Prostate gland (tissue), 2 donors: ENCODE measurements around the gene ANXA6. TPM values are rescaled to one million over a fixed set of nuclear protein-coding genes. Genes with fewer than 3 reads are reported as not detected.

Source experiments
- DNase-seq: peaks from one replicate; pipeline ENCODE4 v3.0.0-alpha.2; 2019; ENCODE audit warnings: low spot score
- H3K27ac ChIP-seq, 2 donors: fragments of 200-600 bp; sonication (generic); 2 replicates each; pipeline ENCODE4 v1.5.1; 2017 to 2019
- H3K27me3 ChIP-seq: fragments of 200-600 bp; sonication (generic); replicated peaks from 2 replicates; pipeline ENCODE4 v1.5.1; 2019; ENCODE audit not compliant: insufficient read depth
- H3K36me3 ChIP-seq, 2 donors: fragments of 200-600 bp; sonication (generic); 1 replicate in 1 of 2; 2 replicates in 1 of 2; pipeline versions ENCODE4 v1.5.1 to v1.8.1; 2017 to 2019
- H3K4me1 ChIP-seq: fragments of 200-600 bp; sonication (generic); replicated peaks from 2 replicates; pipeline ENCODE4 v1.5.1; 2019
- H3K4me3 ChIP-seq, 2 donors: fragments of 200-600 bp; sonication (generic); 2 replicates each; pipeline ENCODE4 v1.5.1; 2017 to 2019
- H3K9me3 ChIP-seq: fragments of 200-600 bp; sonication (generic); 2 replicates; pipeline ENCODE4 v1.5.1; 2017
- CTCF ChIP-seq, 4 experiments: fragments of 200-600 bp in 2 of 4; fragments of 450-650 bp in 2 of 4; sonication (generic) in 2 of 4; IDR thresholded peaks; 1 replicate in 3 of 4; 2 replicates in 1 of 4; pipeline ENCODE4 v1.5.1; 2016 to 2019; ENCODE audit warnings: antibody characterized with exemption in 4 of 4, mild to moderate bottlenecking in 2 of 4, moderate library complexity in 2 of 4
- POLR2A ChIP-seq: fragments of 450-650 bp; IDR thresholded peaks from one replicate; pipeline ENCODE4 v1.6.1; 2016; ENCODE audit warnings: antibody characterized with exemption, mild to moderate bottlenecking
- POLR2AphosphoS5 ChIP-seq: sonication (generic); formaldehyde crosslinking; IDR thresholded peaks from one replicate; pipeline ENCODE4 v1.6.1; 2017; ENCODE audit warnings: antibody characterized with exemption
- WGBS: methylation state at CpG from one replicate; pipeline ENCODE4 v1.1.5; 2018; 5-methylcytosine and 5-hydroxymethylcytosine counted together
- intact Hi-C: fragments of 100-400 bp; cut with DNase I; formaldehyde crosslinking; loops from one replicate; pipeline ENCODE4 v1.14.2; 2022
- total RNA-seq, 2 donors: library from RNA; depleted of rRNA; stranded (reverse); fragments of >200 nt; gene quantifications; one replicate each; pipeline ENCODE4 v1.1.0, GENCODE V29; 2016

The ANXA6 gene
- total RNA-seq, 2 donors from 2014 or later = 85.7 to 184 TPM

GRCh38 chr5:151151263-151151660 is 6.3 kb downstream of the ANXA6 start:
- H3K27ac ChIP-seq = peak overlapping the region; percentile 64
- no peaks in the 10 kb centered on the region for H3K27me3 ChIP-seq
- H3K9me3 ChIP-seq = no peaks in the 10 kb centered on the region
- H3K4me1 ChIP-seq = peaks cover 5% of the 10 kb centered on the region
- TF ChIP-seq POLR2A (no peak), CTCF (IDR thresholded peaks at IDR 0.05) (no peak), POLR2AphosphoS5 (no peak)
- H3K36me3 ChIP-seq = no peaks in the 10 kb centered on the region
- DNase-seq = no peak
- WGBS = 13% methylated on average over 2 of the region's 2 CpGs
- intact Hi-C loops = no loop called here
- H3K4me3 ChIP-seq = no peak overlapping the region

- Histone ChIP-seq H3K4me1 (peaks cover 5% of the 10 kb centered on the region), H3K27ac (peak overlapping the region; percentile 64), H3K9me3 (no peaks in the 10 kb centered on the region), H3K36me3 (no peaks in the 10 kb centered on the region), H3K4me3 (no peak overlapping the region), H3K27me3 (no peaks in the 10 kb centered on the region)
- intact Hi-C loops = no loop called here
- TF ChIP-seq POLR2AphosphoS5 (no peak), CTCF (IDR thresholded peaks at IDR 0.05) (no peak), POLR2A (no peak)
- 20% methylated on average over 5 of the region's 5 CpGs for WGBS
- no peak for DNase-seq
Observed at GRCh38 chr5:151150471-151151262, 6.9 kb downstream of the ANXA6 start.

GRCh38 chr5:151148583-151148982 is 9.0 kb downstream of the ANXA6 start:
- TF ChIP-seq POLR2A (no peak), CTCF (IDR thresholded peaks at IDR 0.05) (no peak), POLR2AphosphoS5 (no peak)
- intact Hi-C loops = no loop called here
- 83% methylated on average over 7 of the region's 7 CpGs for WGBS
- Histone ChIP-seq H3K27ac (no peak overlapping the region), H3K4me3 (no peak overlapping the region), H3K36me3 (no peaks in the 10 kb centered on the region), H3K27me3 (no peaks in the 10 kb centered on the region), H3K9me3 (no peaks in the 10 kb centered on the region), H3K4me1 (peaks cover 5% of the 10 kb centered on the region)
- DNase-seq = no peak

- Histone ChIP-seq H3K27ac (no peak overlapping the region), H3K4me1 (peaks cover 5% of the 10 kb centered on the region), H3K9me3 (no peaks in the 10 kb centered on the region), H3K36me3 (no peaks in the 10 kb centered on the region), H3K4me3 (no peak overlapping the region), H3K27me3 (no peaks in the 10 kb centered on the region)
- no peak for DNase-seq
- no peak for TF ChIP-seq CTCF (IDR thresholded peaks at IDR 0.05)
- TF ChIP-seq POLR2A = no peak
- TF ChIP-seq POLR2AphosphoS5 = no peak
- intact Hi-C loops = no loop called here
- 96% methylated on average over 4 of the region's 4 CpGs for WGBS
Observed at GRCh38 chr5:151147033-151147432, 10.5 kb downstream of the ANXA6 start.

GRCh38 chr5:151146061-151146460 is 11.5 kb downstream of the ANXA6 start:
- Histone ChIP-seq H3K9me3 (no peaks in the 10 kb centered on the region), H3K36me3 (no peaks in the 10 kb centered on the region), H3K27me3 (no peaks in the 10 kb centered on the region), H3K27ac (no peak overlapping the region), H3K4me3 (no peak overlapping the region), H3K4me1 (peaks cover 5% of the 10 kb centered on the region)
- TF ChIP-seq CTCF (IDR thresholded peaks at IDR 0.05) = no peak
- TF ChIP-seq POLR2AphosphoS5 = no peak
- TF ChIP-seq POLR2A = no peak
- intact Hi-C loops = no loop called here
- no peak for DNase-seq
